Measurements from ENCODE around the gene IL1A.

DNA sequence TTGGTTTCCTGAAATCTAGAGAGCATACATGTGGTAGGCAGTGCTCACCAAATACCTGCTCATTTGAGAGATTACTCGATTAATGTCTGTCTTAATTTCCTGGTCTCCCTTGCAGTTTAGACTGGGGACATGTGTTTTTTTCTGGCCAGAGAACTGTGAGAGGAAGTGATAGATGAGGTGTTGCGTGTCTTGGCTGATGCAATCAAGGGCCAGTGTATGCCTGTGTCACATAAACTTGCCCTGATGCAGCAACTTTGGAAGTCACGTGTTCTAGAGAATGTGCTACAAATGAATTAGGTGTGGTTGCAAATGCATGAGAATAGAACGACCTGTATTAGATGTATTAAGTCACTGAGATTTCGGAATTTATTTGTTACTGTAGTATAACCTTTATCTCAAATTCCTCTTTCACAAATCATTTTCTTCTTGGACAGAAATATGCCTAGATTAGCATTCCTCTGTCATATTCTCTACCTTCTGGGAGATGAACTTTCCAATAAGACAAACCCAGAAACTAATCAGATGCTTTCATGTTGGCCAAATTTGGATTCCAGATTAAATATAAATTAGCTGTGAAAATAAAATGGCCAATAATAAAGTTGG lies 9.9 kb upstream of the IL1A start:
- TF ChIP-seq, protein P1, sequence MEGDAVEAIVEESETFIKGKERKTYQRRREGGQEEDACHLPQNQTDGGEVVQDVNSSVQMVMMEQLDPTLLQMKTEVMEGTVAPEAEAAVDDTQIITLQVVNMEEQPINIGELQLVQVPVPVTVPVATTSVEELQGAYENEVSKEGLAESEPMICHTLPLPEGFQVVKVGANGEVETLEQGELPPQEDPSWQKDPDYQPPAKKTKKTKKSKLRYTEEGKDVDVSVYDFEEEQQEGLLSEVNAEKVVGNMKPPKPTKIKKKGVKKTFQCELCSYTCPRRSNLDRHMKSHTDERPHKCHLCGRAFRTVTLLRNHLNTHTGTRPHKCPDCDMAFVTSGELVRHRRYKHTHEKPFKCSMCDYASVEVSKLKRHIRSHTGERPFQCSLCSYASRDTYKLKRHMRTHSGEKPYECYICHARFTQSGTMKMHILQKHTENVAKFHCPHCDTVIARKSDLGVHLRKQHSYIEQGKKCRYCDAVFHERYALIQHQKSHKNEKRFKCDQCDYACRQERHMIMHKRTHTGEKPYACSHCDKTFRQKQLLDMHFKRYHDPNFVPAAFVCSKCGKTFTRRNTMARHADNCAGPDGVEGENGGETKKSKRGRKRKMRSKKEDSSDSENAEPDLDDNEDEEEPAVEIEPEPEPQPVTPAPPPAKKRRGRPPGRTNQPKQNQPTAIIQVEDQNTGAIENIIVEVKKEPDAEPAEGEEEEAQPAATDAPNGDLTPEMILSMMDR (IDR thresholded peaks at IDR 0.05 in 2 of 3, conservative IDR thresholded peaks at IDR 0.05 in 1 of 3; ENCODE audit: borderline replicate concordance in 1 of 3, insufficient read depth in 1 of 3, low read depth in 2 of 3, low read length in 2 of 3), result no peak
- no peak for TF ChIP-seq EZH2 (IDR thresholded peaks at IDR 0.05)

Measured in HCT116 (cell line).